Tibial artery (tissue), 4 donors: ENCODE results near the gene VEPH1.

Experiments used
- DNase-seq, 2 donors: peaks; one replicate each; pipeline ENCODE4 v3.0.0-alpha.2; 2019
- H3K27ac ChIP-seq, 2 donors: fragments of 200-600 bp; sonication (generic) in 1 of 2; 1 replicate in 1 of 2; 2 replicates in 1 of 2; pipeline ENCODE4 v1.5.1; 2018 to 2019; ENCODE audit warnings: mild to moderate bottlenecking in 1 of 2
- H3K27me3 ChIP-seq, 2 donors: fragments of 200-600 bp; sonication (generic) in 1 of 2; one replicate each; pipeline versions ENCODE4 v1.5.1 to v1.6.0; 2016 to 2019
- H3K36me3 ChIP-seq, 3 donors: fragments of 200-600 bp; sonication (generic) in 2 of 3; one replicate each; pipeline ENCODE4 v1.5.1; 2016 to 2019; ENCODE audit warnings: mild to moderate bottlenecking in 2 of 3
- H3K4me1 ChIP-seq, 4 donors: fragments of 200-600 bp; sonication (generic) in 2 of 4; 1 replicate in 3 of 4; 2 replicates in 1 of 4; pipeline ENCODE4 v1.5.1; 2016 to 2019
- H3K4me3 ChIP-seq, 2 donors: fragments of 200-600 bp; sonication (generic) in 1 of 2; 1 replicate in 1 of 2; 2 replicates in 1 of 2; pipeline ENCODE4 v1.5.1; 2018 to 2019; ENCODE audit warnings: mild to moderate bottlenecking in 2 of 2
- H3K9me3 ChIP-seq, 3 donors: fragments of 200-600 bp; sonication (generic) in 1 of 3; one replicate each; pipeline ENCODE4 v1.5.1; 2016 to 2019
- intact Hi-C: fragments of 100-400 bp; cut with DNase I; formaldehyde crosslinking; loops from one replicate; pipeline ENCODE4 v1.15.0; 2023; ENCODE audit warnings: low total_unique reads
- TF ChIP-seq, protein P1 (sequence below), 2 experiments: fragments of 200-600 bp in 1 of 2; fragments of 450-650 bp in 1 of 2; IDR thresholded peaks; one replicate each; pipeline ENCODE4 v1.5.1; 2017 to 2019; ENCODE audit warnings: antibody characterized with exemption in 2 of 2, mild to moderate bottlenecking in 1 of 2, moderate library complexity in 1 of 2

Gene VEPH1

DNA sequence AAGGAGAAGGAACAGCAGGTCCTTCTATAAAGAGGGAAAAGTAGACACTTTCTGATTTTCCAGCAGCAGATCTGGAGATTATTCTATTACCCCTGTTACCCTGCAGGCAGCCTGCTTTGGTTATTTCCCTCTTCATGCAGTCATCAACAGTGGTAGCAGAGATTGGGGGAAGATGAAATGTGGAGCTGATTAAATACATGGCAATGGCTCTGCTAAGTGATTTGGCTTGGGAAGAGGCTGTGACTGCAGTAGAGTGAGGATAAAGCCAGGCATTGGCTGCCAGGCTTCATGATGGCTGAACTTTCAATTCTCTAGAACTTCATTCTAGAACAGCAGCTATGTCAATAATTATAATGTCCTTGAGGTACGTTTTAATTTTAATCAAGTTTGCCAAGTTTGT lies 37.5 kb downstream of the VEPH1 start:
- Histone ChIP-seq H3K9me3 (no peaks in the 10 kb centered on the region), H3K36me3 (no peaks in the 10 kb centered on the region), H3K4me1 (no peaks in the 10 kb centered on the region), H3K27me3 (no peaks in the 10 kb centered on the region), H3K4me3 (no peak overlapping the region), H3K27ac (no peak overlapping the region)
- TF ChIP-seq, protein P1, sequence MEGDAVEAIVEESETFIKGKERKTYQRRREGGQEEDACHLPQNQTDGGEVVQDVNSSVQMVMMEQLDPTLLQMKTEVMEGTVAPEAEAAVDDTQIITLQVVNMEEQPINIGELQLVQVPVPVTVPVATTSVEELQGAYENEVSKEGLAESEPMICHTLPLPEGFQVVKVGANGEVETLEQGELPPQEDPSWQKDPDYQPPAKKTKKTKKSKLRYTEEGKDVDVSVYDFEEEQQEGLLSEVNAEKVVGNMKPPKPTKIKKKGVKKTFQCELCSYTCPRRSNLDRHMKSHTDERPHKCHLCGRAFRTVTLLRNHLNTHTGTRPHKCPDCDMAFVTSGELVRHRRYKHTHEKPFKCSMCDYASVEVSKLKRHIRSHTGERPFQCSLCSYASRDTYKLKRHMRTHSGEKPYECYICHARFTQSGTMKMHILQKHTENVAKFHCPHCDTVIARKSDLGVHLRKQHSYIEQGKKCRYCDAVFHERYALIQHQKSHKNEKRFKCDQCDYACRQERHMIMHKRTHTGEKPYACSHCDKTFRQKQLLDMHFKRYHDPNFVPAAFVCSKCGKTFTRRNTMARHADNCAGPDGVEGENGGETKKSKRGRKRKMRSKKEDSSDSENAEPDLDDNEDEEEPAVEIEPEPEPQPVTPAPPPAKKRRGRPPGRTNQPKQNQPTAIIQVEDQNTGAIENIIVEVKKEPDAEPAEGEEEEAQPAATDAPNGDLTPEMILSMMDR (IDR thresholded peaks at IDR 0.05), result no peak
- DNase-seq, result no peak
- intact Hi-C loops, result no loop called here

- intact Hi-C loops, result no loop called here
Measured at GRCh38 chr3:157464321-157464720, 38.9 kb downstream of the VEPH1 start.

GRCh38 chr3:157463816-157464215 lies 39.4 kb downstream of the VEPH1 start:
- Histone ChIP-seq H3K27me3 (no peaks in the 10 kb centered on the region), H3K4me3 (no peak overlapping the region), H3K36me3 (no peaks in the 10 kb centered on the region), H3K4me1 (no peaks in the 10 kb centered on the region), H3K9me3 (no peaks in the 10 kb centered on the region), H3K27ac (no peak overlapping the region)
- TF ChIP-seq, protein P1 (IDR thresholded peaks at IDR 0.05), result no peak
- no peak for DNase-seq
- intact Hi-C loops, result no loop called here

More at GRCh38 chr3:157464321-157464720, 38.9 kb downstream of the VEPH1 start:
- no peaks in the 10 kb centered on the region for H3K27me3 ChIP-seq
- no peaks in the 10 kb centered on the region for H3K9me3 ChIP-seq
- H3K36me3 ChIP-seq, result no peaks in the 10 kb centered on the region
- no peaks in the 10 kb centered on the region for H3K4me1 ChIP-seq
- TF ChIP-seq, protein P1 (IDR thresholded peaks at IDR 0.05), result no peak
- no peak for DNase-seq
- no peak overlapping the region for H3K4me3 ChIP-seq
- no peak overlapping the region for H3K27ac ChIP-seq

DNA sequence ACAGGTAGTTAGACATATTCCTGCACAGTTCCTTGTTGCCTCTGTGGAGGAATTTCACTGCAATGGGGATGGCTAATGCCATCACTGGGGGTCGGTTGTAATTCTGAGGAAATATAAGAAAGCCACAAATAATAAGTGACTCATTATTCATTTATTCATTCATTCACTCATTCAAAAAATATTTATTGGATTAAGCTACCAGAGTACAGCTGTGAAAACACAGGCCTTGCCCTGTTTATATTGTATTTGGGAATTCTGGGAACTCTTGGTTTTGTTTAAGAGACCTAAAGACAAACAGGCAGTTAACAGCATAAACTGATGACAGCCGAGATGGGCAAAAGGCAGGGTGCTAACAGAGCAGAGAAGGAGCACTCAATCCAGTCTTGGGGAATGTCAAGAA lies 43.0 kb downstream of the VEPH1 start:
- no peaks in the 10 kb centered on the region for H3K27me3 ChIP-seq
- no peak overlapping the region for H3K27ac ChIP-seq
- DNase-seq, result no peak
- H3K9me3 ChIP-seq, result no peaks in the 10 kb centered on the region
- intact Hi-C loops, result no loop called here
- no peaks in the 10 kb centered on the region for H3K4me1 ChIP-seq
- TF ChIP-seq, protein P1 (IDR thresholded peaks at IDR 0.05), result no peak
- no peaks in the 10 kb centered on the region for H3K36me3 ChIP-seq
- no peak overlapping the region for H3K4me3 ChIP-seq

- no peak overlapping the region for H3K4me3 ChIP-seq
- no peaks in the 10 kb centered on the region for H3K36me3 ChIP-seq
- DNase-seq, result no peak
- H3K9me3 ChIP-seq, result no peaks in the 10 kb centered on the region
- no peaks in the 10 kb centered on the region for H3K27me3 ChIP-seq
- no peak overlapping the region for H3K27ac ChIP-seq
- intact Hi-C loops, result no loop called here
- no peaks in the 10 kb centered on the region for H3K4me1 ChIP-seq
- TF ChIP-seq, protein P1 (IDR thresholded peaks at IDR 0.05), result no peak
Measured at GRCh38 chr3:157459706-157460105, 43.5 kb downstream of the VEPH1 start.

DNA sequence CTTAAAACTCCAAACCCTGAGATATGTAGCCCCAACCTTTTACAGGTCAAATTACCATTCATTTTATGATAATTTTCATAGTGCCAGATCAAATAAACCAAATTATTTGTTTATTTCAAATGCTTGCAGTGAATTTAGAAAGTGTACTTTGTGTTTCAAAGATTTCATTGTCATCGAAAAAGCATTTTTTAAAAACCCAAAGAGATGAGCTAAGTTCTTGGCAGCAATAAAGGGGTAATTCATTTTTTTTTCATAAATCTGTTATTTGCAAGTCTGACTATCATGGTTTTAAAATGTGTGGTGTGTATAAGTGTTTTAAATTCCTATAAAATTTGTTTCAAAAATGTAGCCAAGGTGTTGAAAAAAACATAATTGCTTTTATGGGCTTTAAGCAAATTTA lies 49.4 kb downstream of the VEPH1 start:
- Histone ChIP-seq H3K9me3 (no peaks in the 10 kb centered on the region), H3K27me3 (no peaks in the 10 kb centered on the region), H3K36me3 (no peaks in the 10 kb centered on the region), H3K27ac (no peak overlapping the region), H3K4me1 (no peaks in the 10 kb centered on the region), H3K4me3 (no peak overlapping the region)
- intact Hi-C loops, result no loop called here
- TF ChIP-seq, protein P1 (IDR thresholded peaks at IDR 0.05), result no peak
- DNase-seq, result no peak
